Adipocyte (in vitro differentiated cells): ENCODE measurements around the gene TMEM222.

Source experiments
- DNase-seq: peaks from one replicate; pipeline ENCODE4 v3.0.0-alpha.2; 2015; ENCODE audit warnings: low read depth
- H3K27me3 ChIP-seq: replicated peaks from 2 replicates; pipeline ENCODE4 v1.7.0; 2013; ENCODE audit warnings: mild to moderate bottlenecking, low read length, moderate library complexity; ENCODE audit not compliant: control insufficient read depth, insufficient read depth
- H3K36me3 ChIP-seq: 2 replicates; pipeline ENCODE4 v1.7.0; 2013; ENCODE audit warnings: low read length, mild to moderate bottlenecking, moderate library complexity; ENCODE audit not compliant: control insufficient read depth, insufficient read depth, severe bottlenecking
- H3K4me1 ChIP-seq: 2 replicates; pipeline ENCODE4 v1.7.0; 2013; ENCODE audit warnings: mild to moderate bottlenecking, low read length, moderate library complexity; ENCODE audit not compliant: control insufficient read depth, insufficient read depth
- H3K4me3 ChIP-seq: 2 replicates; pipeline ENCODE4 v1.7.0; 2013; ENCODE audit warnings: mild to moderate bottlenecking, low read length, moderate library complexity
- H3K9ac ChIP-seq: 2 replicates; pipeline ENCODE4 v1.7.0; 2013; ENCODE audit warnings: mild to moderate bottlenecking, low read length, moderate library complexity
- H3K9me3 ChIP-seq: 2 replicates; pipeline ENCODE4 v1.7.0; 2013; ENCODE audit warnings: mild to moderate bottlenecking, low read length, moderate library complexity; ENCODE audit not compliant: control insufficient read depth

TMEM222 gene

DNA sequence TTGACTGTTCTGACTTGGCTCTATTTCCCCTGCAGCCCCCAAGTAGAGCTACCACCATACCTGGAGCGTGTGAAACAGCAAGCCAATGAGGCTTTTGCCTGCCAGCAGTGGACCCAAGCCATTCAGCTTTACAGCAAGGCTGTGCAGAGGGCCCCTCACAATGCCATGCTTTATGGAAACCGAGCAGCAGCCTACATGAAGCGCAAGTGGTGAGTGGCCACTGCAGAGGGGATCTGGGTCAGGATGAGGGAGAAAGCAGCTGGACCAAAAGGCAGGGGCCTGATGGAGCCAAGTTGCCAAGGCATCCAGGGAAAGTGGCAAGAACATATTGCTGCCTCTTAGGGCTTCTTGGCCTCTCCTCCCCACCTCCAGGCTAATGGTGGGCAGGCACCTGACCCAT is 24.1 kb upstream of the TMEM222 start:
- H3K9me3 ChIP-seq: no peaks in the 10 kb centered on the region
- no peak overlapping the region for H3K9ac ChIP-seq
- H3K4me1 ChIP-seq: peaks cover 26% of the 10 kb centered on the region
- H3K36me3 ChIP-seq: peaks cover 44% of the 10 kb centered on the region
- H3K27me3 ChIP-seq: no peaks in the 10 kb centered on the region
- no peak for DNase-seq
- no peak overlapping the region for H3K4me3 ChIP-seq

GRCh38 chr1:27298632-27299384 is 23.2 kb upstream of the TMEM222 start:
- Histone ChIP-seq H3K4me1 (peaks cover 26% of the 10 kb centered on the region), H3K9ac (peak overlapping the region; percentile 71), H3K4me3 (peak overlapping the region; percentile 6), H3K9me3 (no peaks in the 10 kb centered on the region), H3K27me3 (no peaks in the 10 kb centered on the region), H3K36me3 (peaks cover 39% of the 10 kb centered on the region)
- no peak for DNase-seq

DNA sequence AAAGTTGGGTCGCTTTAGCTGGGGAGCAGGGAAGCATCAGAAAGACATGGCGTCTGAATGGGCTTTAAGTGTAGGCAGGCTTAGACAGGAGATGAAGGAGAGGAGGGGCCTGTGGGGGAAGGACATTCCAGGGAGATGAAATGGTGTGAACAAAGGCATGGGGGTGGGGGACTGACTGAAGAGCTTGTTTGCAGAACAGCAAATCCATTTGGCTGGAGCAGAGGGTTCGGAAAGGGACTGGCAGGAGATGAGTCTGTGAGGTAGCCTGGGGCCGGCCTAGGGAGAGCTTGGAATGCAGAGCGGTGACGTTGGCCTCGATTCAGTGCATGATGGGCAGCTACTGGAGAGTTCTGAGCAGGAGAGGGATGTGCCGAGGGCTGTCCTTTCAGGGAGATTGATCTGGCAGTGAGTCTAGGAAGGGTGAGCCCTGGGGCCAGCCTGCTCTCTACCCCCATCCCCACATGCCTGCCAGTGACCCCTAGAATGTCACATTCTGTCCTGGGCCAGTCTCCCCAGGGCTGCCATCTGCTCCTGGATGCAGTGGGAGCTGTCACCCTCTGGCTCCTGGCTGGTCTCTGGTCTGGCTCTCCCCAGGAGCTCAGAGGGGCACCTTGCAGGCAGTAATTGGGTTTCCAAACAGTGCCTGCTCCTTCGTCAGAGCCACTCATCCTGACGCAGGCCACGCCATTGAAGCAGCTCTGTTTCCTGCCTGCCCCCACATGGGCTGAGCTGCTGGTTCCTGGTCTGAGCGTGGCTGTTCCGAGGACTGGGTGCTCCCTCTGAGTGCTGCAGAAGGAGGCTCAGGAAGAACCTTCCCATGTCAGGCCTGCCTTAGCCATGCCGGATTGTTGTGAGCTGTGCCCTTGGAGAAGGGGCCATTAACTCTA is 22.3 kb upstream of the TMEM222 start:
- peak overlapping the region; percentile 71 for H3K9ac ChIP-seq
- H3K9me3 ChIP-seq: no peaks in the 10 kb centered on the region
- H3K4me1 ChIP-seq: peaks cover 26% of the 10 kb centered on the region
- no peaks in the 10 kb centered on the region for H3K27me3 ChIP-seq
- peak overlapping the region; percentile 6 for H3K4me3 ChIP-seq
- peak; percentile 97 for DNase-seq
- H3K36me3 ChIP-seq: peaks cover 35% of the 10 kb centered on the region

- Histone ChIP-seq H3K4me1 (peaks cover 31% of the 10 kb centered on the region), H3K9ac (peak overlapping the region; percentile 71), H3K36me3 (peaks cover 30% of the 10 kb centered on the region), H3K27me3 (no peaks in the 10 kb centered on the region), H3K4me3 (no peak overlapping the region), H3K9me3 (no peaks in the 10 kb centered on the region)
- peak; percentile 93 for DNase-seq
Observed at GRCh38 chr1:27300341-27301051, 21.5 kb upstream of the TMEM222 start.

- peak overlapping the region; percentile 61 for H3K9ac ChIP-seq
- no peak for DNase-seq
- no peak overlapping the region for H3K4me3 ChIP-seq
- H3K27me3 ChIP-seq: no peaks in the 10 kb centered on the region
- peaks cover 36% of the 10 kb centered on the region for H3K4me1 ChIP-seq
- H3K36me3 ChIP-seq: peaks cover 27% of the 10 kb centered on the region
- H3K9me3 ChIP-seq: no peaks in the 10 kb centered on the region
Observed at GRCh38 chr1:27301052-27301422, 20.9 kb upstream of the TMEM222 start.

- Histone ChIP-seq H3K4me1 (peaks cover 38% of the 10 kb centered on the region), H3K36me3 (peaks cover 24% of the 10 kb centered on the region), H3K9ac (no peak overlapping the region), H3K4me3 (no peak overlapping the region), H3K9me3 (no peaks in the 10 kb centered on the region), H3K27me3 (no peaks in the 10 kb centered on the region)
- no peak for DNase-seq
Observed at GRCh38 chr1:27301582-27302199, 20.3 kb upstream of the TMEM222 start.

DNA sequence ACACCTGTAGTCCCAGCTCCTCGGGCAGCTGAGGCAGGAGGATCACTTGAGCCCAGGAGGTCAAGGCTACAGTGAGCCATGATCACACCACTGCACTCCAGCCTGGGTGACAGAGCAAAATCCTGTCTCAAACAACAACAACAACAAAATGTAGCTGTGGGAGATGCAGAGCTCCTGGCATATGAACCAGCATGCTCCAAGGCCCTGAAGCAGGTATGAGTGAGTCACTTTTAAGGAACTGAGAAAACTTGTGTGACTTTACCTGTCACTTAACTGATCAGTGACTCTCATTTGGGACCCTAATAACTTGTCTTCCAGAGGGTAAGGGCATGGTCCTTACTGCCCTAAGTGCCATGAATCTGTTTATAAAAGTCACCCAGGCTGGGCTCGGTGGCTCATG is 19.4 kb upstream of the TMEM222 start:
- H3K27me3 ChIP-seq: no peaks in the 10 kb centered on the region
- no peak for DNase-seq

GRCh38 chr1:27303509-27303908 is 18.5 kb upstream of the TMEM222 start:
- peaks cover 8% of the 10 kb centered on the region for H3K36me3 ChIP-seq
- H3K4me3 ChIP-seq: no peak overlapping the region
- no peaks in the 10 kb centered on the region for H3K9me3 ChIP-seq
- peaks cover 40% of the 10 kb centered on the region for H3K4me1 ChIP-seq
- no peaks in the 10 kb centered on the region for H3K27me3 ChIP-seq
- DNase-seq: no peak
- no peak overlapping the region for H3K9ac ChIP-seq

More for the DNA sequence above, 19.4 kb upstream of the TMEM222 start:
- Histone ChIP-seq H3K36me3 (peaks cover 15% of the 10 kb centered on the region), H3K4me1 (peaks cover 41% of the 10 kb centered on the region), H3K9me3 (no peaks in the 10 kb centered on the region), H3K9ac (no peak overlapping the region), H3K4me3 (no peak overlapping the region)

GRCh38 chr1:27306071-27306470 is 15.9 kb upstream of the TMEM222 start:
- peaks cover 15% of the 10 kb centered on the region for H3K4me1 ChIP-seq
- H3K27me3 ChIP-seq: no peaks in the 10 kb centered on the region
- no peak overlapping the region for H3K9ac ChIP-seq
- no peaks in the 10 kb centered on the region for H3K9me3 ChIP-seq
- peaks cover 8% of the 10 kb centered on the region for H3K36me3 ChIP-seq
- no peak for DNase-seq
- H3K4me3 ChIP-seq: no peak overlapping the region

DNA sequence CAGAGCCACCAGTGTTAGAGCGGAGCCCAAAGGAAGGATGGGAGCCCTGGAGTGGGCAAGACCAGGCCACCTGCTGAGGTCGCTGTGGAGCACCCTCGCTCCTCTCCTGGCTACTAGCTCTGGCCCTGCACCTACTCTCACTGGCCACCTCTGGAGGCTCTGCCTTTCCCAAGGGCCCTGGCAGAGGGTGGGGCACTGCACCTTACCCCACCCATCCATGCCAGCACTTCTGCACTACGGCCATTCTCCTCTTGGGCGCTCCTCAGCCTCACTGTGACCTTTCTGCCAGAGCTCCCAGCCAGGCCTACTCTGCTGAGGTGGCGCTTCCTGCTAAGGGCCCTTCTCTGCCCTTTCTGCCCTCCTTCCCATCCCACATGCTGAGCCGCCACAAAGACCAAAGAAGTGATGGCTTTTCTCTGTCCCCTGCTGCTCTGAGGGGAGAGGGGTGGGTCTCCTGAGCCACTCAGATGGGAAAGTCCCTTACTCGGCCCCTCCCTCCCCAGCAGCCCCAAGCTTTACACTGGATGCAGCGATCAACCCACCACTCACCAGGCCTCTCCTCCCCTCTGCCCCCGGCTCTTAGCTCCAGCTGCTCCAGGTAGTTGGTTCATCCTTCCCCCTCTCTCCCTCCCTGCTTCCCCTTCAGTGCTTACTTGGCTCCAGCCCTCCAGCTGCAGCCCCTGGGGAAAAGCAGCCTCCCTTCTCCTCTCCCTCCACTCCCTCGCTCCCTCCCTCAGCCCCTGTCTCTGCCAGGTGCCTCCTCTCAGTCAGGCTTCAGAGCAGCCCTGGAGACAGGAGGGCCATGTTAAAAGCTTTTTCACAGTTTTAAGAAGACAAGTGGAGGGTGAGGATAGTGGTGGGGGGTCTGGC is 14.8 kb upstream of the TMEM222 start:
- Histone ChIP-seq H3K4me1 (peaks cover 14% of the 10 kb centered on the region), H3K4me3 (no peak overlapping the region), H3K36me3 (peaks cover 6% of the 10 kb centered on the region), H3K27me3 (no peaks in the 10 kb centered on the region), H3K9me3 (no peaks in the 10 kb centered on the region), H3K9ac (no peak overlapping the region)
- DNase-seq: no peak
